ENCODE results near the gene HERC5. TPM values are rescaled to one million over a fixed set of nuclear protein-coding genes. Genes with fewer than 3 reads are reported as not detected.

Gene HERC5
- total RNA-seq, 6 experiments from 2014 or later = 1.5 to 5.8 (median 1.8) TPM

GRCh38 chr4:88465653-88466192 is 8.8 kb downstream of the HERC5 start:
- no peaks in the 10 kb centered on the region for H3K9me3 ChIP-seq
- peaks cover 0 to 4% (median 0%) of the 10 kb centered on the region in 4 donors for H3K36me3 ChIP-seq
- WGBS (ENCODE audit: insufficient coverage, low coverage, low lambda C conversion rate, missing lambda C conversion rate) = 86% methylated on average over 1 of the region's 1 CpG
- H3K27me3 ChIP-seq = no peaks in the 10 kb centered on the region
- no peak overlapping the region for H3K27ac ChIP-seq
- no peaks in the 10 kb centered on the region for H3K4me1 ChIP-seq
- DNase-seq (no peak), ATAC-seq (no peak)
- no peak overlapping the region for H3K4me3 ChIP-seq
- TF ChIP-seq CTCF (IDR thresholded peaks at IDR 0.05) (no peak), POLR2A (IDR thresholded peaks at IDR 0.05) (no peak)
- intact Hi-C loops (cut with DNase I) = no loop called here

- H3K27me3 ChIP-seq = no peaks in the 10 kb centered on the region
- ATAC-seq (no peak), DNase-seq (no peak)
- peaks cover 0 to 4% (median 0%) of the 10 kb centered on the region in 4 donors for H3K36me3 ChIP-seq
- H3K4me1 ChIP-seq = no peaks in the 10 kb centered on the region
- intact Hi-C loops (cut with DNase I) = no loop called here
- no peak overlapping the region for H3K4me3 ChIP-seq
- TF ChIP-seq CTCF (IDR thresholded peaks at IDR 0.05) = no peak
- TF ChIP-seq POLR2A (IDR thresholded peaks at IDR 0.05) = no peak
- H3K27ac ChIP-seq = no peak overlapping the region
- H3K9me3 ChIP-seq = no peaks in the 10 kb centered on the region
- 100% methylated on average over 1 of the region's 2 CpGs for WGBS (ENCODE audit: insufficient coverage, low coverage, low lambda C conversion rate, missing lambda C conversion rate)
Observed at GRCh38 chr4:88467392-88467791, 10.5 kb downstream of the HERC5 start.

- 83% methylated on average over 5 of the region's 5 CpGs for WGBS (ENCODE audit: insufficient coverage, low coverage, low lambda C conversion rate, missing lambda C conversion rate)
- H3K4me3 ChIP-seq = no peak overlapping the region
- no peak overlapping the region for H3K27ac ChIP-seq
- no peak for DNase-seq
- TF ChIP-seq CTCF (IDR thresholded peaks at IDR 0.05) (no peak), POLR2A (IDR thresholded peaks at IDR 0.05) (no peak)
- H3K27me3 ChIP-seq = no peaks in the 10 kb centered on the region
- H3K4me1 ChIP-seq = no peaks in the 10 kb centered on the region
- no peaks in the 10 kb centered on the region for H3K9me3 ChIP-seq
- intact Hi-C loops (cut with DNase I) = no loop called here
- no peaks in the 10 kb centered on the region for H3K36me3 ChIP-seq
- ATAC-seq = no peak
Observed at GRCh38 chr4:88477229-88477860, 20.4 kb downstream of the HERC5 start.

- TF ChIP-seq POLR2A (IDR thresholded peaks at IDR 0.05) = no peak
- no peak for TF ChIP-seq CTCF (IDR thresholded peaks at IDR 0.05)
- no peaks in the 10 kb centered on the region for H3K27me3 ChIP-seq
- H3K36me3 ChIP-seq = no peaks in the 10 kb centered on the region
- DNase-seq (no peak), ATAC-seq (no peak)
- WGBS (ENCODE audit: insufficient coverage, low coverage, low lambda C conversion rate, missing lambda C conversion rate) = 73% methylated on average over 2 of the region's 2 CpGs
- H3K27ac ChIP-seq = no peak overlapping the region
- H3K4me1 ChIP-seq = no peaks in the 10 kb centered on the region
- H3K4me3 ChIP-seq = no peak overlapping the region
- intact Hi-C loops (cut with DNase I) = no loop called here
- H3K9me3 ChIP-seq = no peaks in the 10 kb centered on the region
Observed at GRCh38 chr4:88478247-88478646, 21.3 kb downstream of the HERC5 start.
